HepG2 (cell line): ENCODE results near the gene STAT6. TPM values are rescaled to one million over a fixed set of nuclear protein-coding genes. Genes with fewer than 3 reads are reported as not detected.

Experiments used
- ATAD3A ChIP-seq: sonication (generic); formaldehyde crosslinking; IDR thresholded peaks from 2 replicates; pipeline ENCODE4 v1.4.0; 2020; ENCODE audit warnings: missing genetic modification reagents
- ATM ChIP-seq: fragments of 450-650 bp; IDR thresholded peaks from 2 replicates; pipeline ENCODE4 v1.7.1; 2017; ENCODE audit warnings: mild to moderate bottlenecking, borderline replicate concordance
- CCAR2 ChIP-seq: fragments of 200-400 bp; formaldehyde crosslinking; optimal IDR thresholded peaks from 2 replicates; pipeline ENCODE3; 2018; ENCODE audit warnings: low read depth, mild to moderate bottlenecking, low read length, moderate library complexity
- CERS6 ChIP-seq: sonication (generic); formaldehyde crosslinking; IDR thresholded peaks from 2 replicates; pipeline ENCODE4 v1.5.0; 2020; ENCODE audit warnings: missing genetic modification reagents
- DR1 ChIP-seq: sonication (generic); formaldehyde crosslinking; IDR thresholded peaks from 2 replicates; pipeline ENCODE4 v1.8.0; 2021; ENCODE audit warnings: mild to moderate bottlenecking, missing genetic modification reagents, inconsistent platforms
- GATAD1 ChIP-seq: IDR thresholded peaks from 2 replicates; pipeline ENCODE4 v1.6.1; 2016; ENCODE audit warnings: missing genetic modification reagents, missing compliant biosample characterization
- HNRNPL ChIP-seq: fragments of 200-400 bp; formaldehyde crosslinking; IDR thresholded peaks from 2 replicates; pipeline ENCODE4 v1.6.1; 2017; ENCODE audit warnings: mild to moderate bottlenecking, low read depth, low read length
- KLF13 ChIP-seq: sonication (generic); formaldehyde crosslinking; IDR thresholded peaks from 2 replicates; pipeline ENCODE4 v1.4.0; 2020; ENCODE audit warnings: mild to moderate bottlenecking, missing genetic modification reagents
- NR2F1 ChIP-seq, 2 experiments: fragments of 450-650 bp in 1 of 2; formaldehyde crosslinking in 1 of 2; IDR thresholded peaks; 2 replicates each; pipeline versions ENCODE4 v1.5.0 to v1.6.1; 2016 to 2020; ENCODE audit warnings: mild to moderate bottlenecking in 1 of 2, missing compliant biosample characterization in 1 of 2, missing genetic modification reagents in 1 of 2, moderate library complexity in 1 of 2
- SMAD3 ChIP-seq: sonication (generic); formaldehyde crosslinking; IDR thresholded peaks from 2 replicates; pipeline ENCODE4 v1.4.0; 2020; ENCODE audit warnings: missing genetic modification reagents
- SNAPC4 ChIP-seq: sonication (generic); formaldehyde crosslinking; IDR thresholded peaks from 2 replicates; pipeline ENCODE4 v1.4.0; 2020; ENCODE audit warnings: mild to moderate bottlenecking, missing genetic modification reagents
- STAG1 ChIP-seq: sonication (generic); formaldehyde crosslinking; IDR thresholded peaks from 2 replicates; pipeline ENCODE4 v1.4.0; 2020; ENCODE audit warnings: missing genetic modification reagents
- XRCC5 ChIP-seq: fragments of 200-400 bp; formaldehyde crosslinking; optimal IDR thresholded peaks from 2 replicates; pipeline ENCODE3; 2017; ENCODE audit warnings: mild to moderate bottlenecking, low read length
- ZEB1 ChIP-seq: IDR thresholded peaks from 2 replicates; pipeline ENCODE4 v1.6.1; 2012; ENCODE audit warnings: mild to moderate bottlenecking, low read depth, inconsistent platforms; ENCODE audit not compliant: insufficient replicate concordance
- ZKSCAN5 ChIP-seq: sonication (generic); formaldehyde crosslinking; IDR thresholded peaks from 2 replicates; pipeline ENCODE4 v1.5.1; 2020; ENCODE audit warnings: mild to moderate bottlenecking, missing genetic modification reagents
- ZNF143 ChIP-seq: sonication (generic); formaldehyde crosslinking; IDR thresholded peaks from 2 replicates; pipeline ENCODE4 v1.4.0; 2020; ENCODE audit warnings: missing genetic modification reagents
- ZNF740 ChIP-seq: sonication (generic); formaldehyde crosslinking; IDR thresholded peaks from 2 replicates; pipeline ENCODE4 v1.4.0; 2020; ENCODE audit warnings: missing genetic modification reagents
- polyA plus RNA-seq, 8 experiments: library from polyadenylated mRNA; depleted of rRNA in 3 of 8; stranded (reverse) in 7 of 8; unstranded in 1 of 8; fragments of >200 nt; fragmentation: Illumina TruSeq in 4 of 8; extraction: Trizol in 4 of 8; gene quantifications; 2 replicates each; pipeline versions ENCODE4 v1.2.1 to v1.2.3, GENCODE V29; 2011 to 2016; ENCODE audit warnings: low read depth in 4 of 8, missing spikeins in 1 of 8, mixed read lengths in 1 of 8; ENCODE audit not compliant: insufficient read depth in 1 of 8
- total RNA-seq, 5 experiments: library from RNA; depleted of rRNA; stranded (reverse); fragments of >200 nt; fragmentation: Illumina TruSeq; extraction: Trizol; gene quantifications; 2 replicates each; pipeline ENCODE4 v1.2.3, GENCODE V29; 2016; ENCODE audit warnings: low read depth in 1 of 5
- TF ChIP-seq, protein P1 (sequence below), 2 experiments: sonication (generic) in 1 of 2; formaldehyde crosslinking in 1 of 2; IDR thresholded peaks; 2 replicates each; pipeline versions ENCODE4 v1.6.1 to v1.9.0; 2014 to 2022; ENCODE audit warnings: antibody characterized with exemption in 1 of 2, borderline replicate concordance in 1 of 2, inconsistent platforms in 1 of 2, low read depth in 1 of 2, missing genetic modification reagents in 1 of 2

Gene STAT6
- total and polyA plus RNA-seq, 2 of the 13 experiments (the other 11 are each of a cell fraction or from before 2014, with no cell fraction given), result 28.0 to 62.2 TPM

DNA sequence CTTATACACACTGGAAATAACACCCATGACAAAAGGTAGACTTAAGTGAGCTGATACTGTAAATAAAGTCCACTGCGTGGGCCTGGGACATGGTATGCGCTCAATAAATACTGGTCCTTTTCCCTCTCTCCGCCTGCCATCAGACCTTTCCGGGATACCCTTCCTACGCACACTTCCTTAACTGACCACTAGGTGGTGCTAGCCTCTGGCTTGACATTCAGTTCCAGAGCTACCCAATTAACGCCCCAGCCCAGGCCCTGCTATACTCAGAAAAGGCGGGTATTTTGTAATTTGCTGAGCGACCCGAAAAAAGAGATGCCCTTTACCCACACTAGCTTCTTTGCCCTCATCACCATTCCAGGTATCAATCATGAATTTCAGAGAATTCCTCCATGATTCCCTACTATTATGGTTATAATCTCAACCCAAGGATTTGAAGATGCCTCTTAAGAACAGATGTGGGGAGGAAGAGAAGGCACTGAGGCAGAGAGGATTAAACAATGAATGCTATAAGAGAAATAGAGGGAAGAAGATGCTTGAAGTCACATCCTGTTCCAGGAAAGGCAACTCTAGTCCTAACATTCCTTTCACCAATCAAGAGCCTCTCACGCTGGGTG is 13.2 kb upstream of the STAT6 start (continued):
- TF ChIP-seq, protein P1, sequence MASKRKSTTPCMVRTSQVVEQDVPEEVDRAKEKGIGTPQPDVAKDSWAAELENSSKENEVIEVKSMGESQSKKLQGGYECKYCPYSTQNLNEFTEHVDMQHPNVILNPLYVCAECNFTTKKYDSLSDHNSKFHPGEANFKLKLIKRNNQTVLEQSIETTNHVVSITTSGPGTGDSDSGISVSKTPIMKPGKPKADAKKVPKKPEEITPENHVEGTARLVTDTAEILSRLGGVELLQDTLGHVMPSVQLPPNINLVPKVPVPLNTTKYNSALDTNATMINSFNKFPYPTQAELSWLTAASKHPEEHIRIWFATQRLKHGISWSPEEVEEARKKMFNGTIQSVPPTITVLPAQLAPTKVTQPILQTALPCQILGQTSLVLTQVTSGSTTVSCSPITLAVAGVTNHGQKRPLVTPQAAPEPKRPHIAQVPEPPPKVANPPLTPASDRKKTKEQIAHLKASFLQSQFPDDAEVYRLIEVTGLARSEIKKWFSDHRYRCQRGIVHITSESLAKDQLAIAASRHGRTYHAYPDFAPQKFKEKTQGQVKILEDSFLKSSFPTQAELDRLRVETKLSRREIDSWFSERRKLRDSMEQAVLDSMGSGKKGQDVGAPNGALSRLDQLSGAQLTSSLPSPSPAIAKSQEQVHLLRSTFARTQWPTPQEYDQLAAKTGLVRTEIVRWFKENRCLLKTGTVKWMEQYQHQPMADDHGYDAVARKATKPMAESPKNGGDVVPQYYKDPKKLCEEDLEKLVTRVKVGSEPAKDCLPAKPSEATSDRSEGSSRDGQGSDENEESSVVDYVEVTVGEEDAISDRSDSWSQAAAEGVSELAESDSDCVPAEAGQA (IDR thresholded peaks at IDR 0.05; ENCODE audit: low read depth), result no peak
- TF ChIP-seq, protein P1 (CRISPR knock-in tag; IDR thresholded peaks at IDR 0.05; ENCODE audit: borderline replicate concordance), result no peak
- TF ChIP-seq ZNF740 (no peak), ZKSCAN5 (CRISPR knock-in tag) (no peak), SNAPC4 (CRISPR knock-in tag) (no peak), KLF13 (CRISPR knock-in tag) (no peak), GATAD1 (0 out of 2 replicates have a peak, but pooled peaks have one; percentile 21), NR2F1 (CRISPR knock-in tag; IDR thresholded peaks at IDR 0.05) (no peak), DR1 (CRISPR knock-in tag) (no peak), CCAR2 (no peak), SMAD3 (CRISPR knock-in tag) (no peak), XRCC5 (peak; percentile 54), ATAD3A (no peak), ZNF143 (CRISPR knock-in tag) (no peak), HNRNPL (no peak), ATM (no peak), STAG1 (CRISPR knock-in tag) (peak; percentile 92), CERS6 (CRISPR knock-in tag) (no peak), ZEB1 (no peak)
